Suprapubic skin (tissue), 4 donors: ENCODE data around the gene GRIP2. TPM values are rescaled to one million over a fixed set of nuclear protein-coding genes. Genes with fewer than 3 reads are reported as not detected.

Experiments
- DNase-seq, 2 donors: peaks; one replicate each; pipeline ENCODE4 v3.0.0-alpha.2; 2019; ENCODE audit warnings: low spot score in 2 of 2
- H3K27ac ChIP-seq: fragments of 200-600 bp; sonication (generic); one replicate; pipeline ENCODE4 v1.5.1; 2019
- H3K27me3 ChIP-seq: fragments of 200-600 bp; sonication (generic); one replicate; pipeline ENCODE4 v1.5.1; 2019
- H3K36me3 ChIP-seq: fragments of 200-600 bp; sonication (generic); one replicate; pipeline ENCODE4 v1.5.1; 2019
- H3K4me1 ChIP-seq: fragments of 200-600 bp; sonication (generic); one replicate; pipeline ENCODE4 v1.5.1; 2019
- H3K4me3 ChIP-seq: fragments of 200-600 bp; sonication (generic); one replicate; pipeline ENCODE4 v1.5.1; 2019; ENCODE audit warnings: mild to moderate bottlenecking
- H3K9me3 ChIP-seq: fragments of 200-600 bp; sonication (generic); one replicate; pipeline ENCODE4 v1.5.1; 2019
- CTCF ChIP-seq, 2 donors: fragments of 200-600 bp in 1 of 2; fragments of 450-650 bp in 1 of 2; sonication (generic) in 1 of 2; IDR thresholded peaks; one replicate each; pipeline ENCODE4 v1.5.1; 2016 to 2019; ENCODE audit warnings: antibody characterized with exemption in 2 of 2, mild to moderate bottlenecking in 1 of 2, moderate library complexity in 1 of 2
- EP300 ChIP-seq: sonication (generic); formaldehyde crosslinking; IDR thresholded peaks from one replicate; pipeline ENCODE4 v1.6.1; 2017; ENCODE audit warnings: antibody characterized with exemption
- POLR2A ChIP-seq, 2 donors: fragments of 450-650 bp; IDR thresholded peaks; one replicate each; pipeline ENCODE4 v1.6.1; 2017; ENCODE audit warnings: antibody characterized with exemption in 2 of 2, mild to moderate bottlenecking in 2 of 2, moderate library complexity in 2 of 2
- POLR2AphosphoS5 ChIP-seq, 3 donors: sonication (generic); formaldehyde crosslinking; IDR thresholded peaks; one replicate each; pipeline ENCODE4 v1.6.1; 2017; ENCODE audit warnings: antibody characterized with exemption in 3 of 3
- WGBS: methylation state at CpG from one replicate; pipeline ENCODE4 v1.1.5; 2018; 5-methylcytosine and 5-hydroxymethylcytosine counted together
- total RNA-seq, 4 donors: library from RNA; depleted of rRNA; stranded (reverse); fragments of >200 nt; gene quantifications; one replicate each; pipeline ENCODE4 v1.1.0, GENCODE V29; 2016

Gene GRIP2
- total RNA-seq, 4 donors from 2014 or later = 0.65 to 5.8 (median 3.0) TPM

GRCh38 chr3:14549256-14549919 is 9.2 kb upstream of the GRIP2 start:
- TF ChIP-seq CTCF (IDR thresholded peaks at IDR 0.05) (no peak), POLR2A (IDR thresholded peaks at IDR 0.05) (no peak), POLR2AphosphoS5 (IDR thresholded peaks at IDR 0.05) (no peak), EP300 (no peak)
- Histone ChIP-seq H3K27ac (no peak overlapping the region), H3K9me3 (no peaks in the 10 kb centered on the region), H3K36me3 (no peaks in the 10 kb centered on the region), H3K4me1 (peaks cover 16% of the 10 kb centered on the region), H3K27me3 (peaks cover 11% of the 10 kb centered on the region), H3K4me3 (no peak overlapping the region)
- no peak for DNase-seq
- 33% methylated on average over 4 of the region's 8 CpGs for WGBS

GRCh38 chr3:14548321-14548729 is 8.2 kb upstream of the GRIP2 start:
- Histone ChIP-seq H3K27me3 (peaks cover 11% of the 10 kb centered on the region), H3K9me3 (no peaks in the 10 kb centered on the region), H3K4me1 (peaks cover 16% of the 10 kb centered on the region), H3K4me3 (no peak overlapping the region), H3K27ac (no peak overlapping the region), H3K36me3 (no peaks in the 10 kb centered on the region)
- TF ChIP-seq POLR2A (IDR thresholded peaks at IDR 0.05) (no peak), CTCF (IDR thresholded peaks at IDR 0.05) (peak; percentile 62 to 67), EP300 (no peak), POLR2AphosphoS5 (IDR thresholded peaks at IDR 0.05) (no peak)
- DNase-seq = no peak
- WGBS = 31% methylated on average over 5 of the region's 12 CpGs

GRCh38 chr3:14547693-14548092 is 7.6 kb upstream of the GRIP2 start:
- DNase-seq = no peak
- Histone ChIP-seq H3K36me3 (no peaks in the 10 kb centered on the region), H3K27ac (no peak overlapping the region), H3K4me1 (peaks cover 19% of the 10 kb centered on the region), H3K4me3 (no peak overlapping the region), H3K27me3 (peaks cover 11% of the 10 kb centered on the region), H3K9me3 (no peaks in the 10 kb centered on the region)
- TF ChIP-seq CTCF (IDR thresholded peaks at IDR 0.05) = no peak
- TF ChIP-seq POLR2AphosphoS5 (IDR thresholded peaks at IDR 0.05) = no peak
- TF ChIP-seq POLR2A (IDR thresholded peaks at IDR 0.05) = no peak
- no peak for TF ChIP-seq EP300
- WGBS = 87% methylated on average over 2 of the region's 2 CpGs

GRCh38 chr3:14546041-14546440 is 5.9 kb upstream of the GRIP2 start:
- no peak overlapping the region for H3K4me3 ChIP-seq
- H3K36me3 ChIP-seq = no peaks in the 10 kb centered on the region
- H3K27ac ChIP-seq = no peak overlapping the region
- 77% methylated on average over 9 of the region's 9 CpGs for WGBS
- DNase-seq = no peak
- no peaks in the 10 kb centered on the region for H3K9me3 ChIP-seq
- H3K27me3 ChIP-seq = peaks cover 17% of the 10 kb centered on the region
- no peak for TF ChIP-seq EP300
- TF ChIP-seq CTCF (IDR thresholded peaks at IDR 0.05) = no peak
- TF ChIP-seq POLR2AphosphoS5 (IDR thresholded peaks at IDR 0.05) = no peak
- TF ChIP-seq POLR2A (IDR thresholded peaks at IDR 0.05) = no peak
- peaks cover 19% of the 10 kb centered on the region for H3K4me1 ChIP-seq

- Histone ChIP-seq H3K4me1 (peaks cover 19% of the 10 kb centered on the region), H3K27me3 (peaks cover 13% of the 10 kb centered on the region), H3K36me3 (no peaks in the 10 kb centered on the region), H3K9me3 (no peaks in the 10 kb centered on the region), H3K4me3 (no peak overlapping the region), H3K27ac (no peak overlapping the region)
- DNase-seq = no peak
- 80% methylated on average over 1 of the region's 5 CpGs for WGBS
- no peak for TF ChIP-seq POLR2AphosphoS5 (IDR thresholded peaks at IDR 0.05)
- no peak for TF ChIP-seq CTCF (IDR thresholded peaks at IDR 0.05)
- TF ChIP-seq EP300 = no peak
- no peak for TF ChIP-seq POLR2A (IDR thresholded peaks at IDR 0.05)
Observed at GRCh38 chr3:14545251-14545635, 5.1 kb upstream of the GRIP2 start.
